Hematopoietic multipotent progenitor cell treated with erythropoietin and hydrocortisone succinate and interleukin-3 and kit ligand, for 17 days (in vitro differentiated cells): ENCODE measurements around the gene RNU5B-1.

Experiments used
- DNase-seq: peaks from one replicate; pipeline ENCODE4 v3.0.0-alpha.2; 2015; ENCODE audit warnings: low spot score

Gene RNU5B-1

DNA sequence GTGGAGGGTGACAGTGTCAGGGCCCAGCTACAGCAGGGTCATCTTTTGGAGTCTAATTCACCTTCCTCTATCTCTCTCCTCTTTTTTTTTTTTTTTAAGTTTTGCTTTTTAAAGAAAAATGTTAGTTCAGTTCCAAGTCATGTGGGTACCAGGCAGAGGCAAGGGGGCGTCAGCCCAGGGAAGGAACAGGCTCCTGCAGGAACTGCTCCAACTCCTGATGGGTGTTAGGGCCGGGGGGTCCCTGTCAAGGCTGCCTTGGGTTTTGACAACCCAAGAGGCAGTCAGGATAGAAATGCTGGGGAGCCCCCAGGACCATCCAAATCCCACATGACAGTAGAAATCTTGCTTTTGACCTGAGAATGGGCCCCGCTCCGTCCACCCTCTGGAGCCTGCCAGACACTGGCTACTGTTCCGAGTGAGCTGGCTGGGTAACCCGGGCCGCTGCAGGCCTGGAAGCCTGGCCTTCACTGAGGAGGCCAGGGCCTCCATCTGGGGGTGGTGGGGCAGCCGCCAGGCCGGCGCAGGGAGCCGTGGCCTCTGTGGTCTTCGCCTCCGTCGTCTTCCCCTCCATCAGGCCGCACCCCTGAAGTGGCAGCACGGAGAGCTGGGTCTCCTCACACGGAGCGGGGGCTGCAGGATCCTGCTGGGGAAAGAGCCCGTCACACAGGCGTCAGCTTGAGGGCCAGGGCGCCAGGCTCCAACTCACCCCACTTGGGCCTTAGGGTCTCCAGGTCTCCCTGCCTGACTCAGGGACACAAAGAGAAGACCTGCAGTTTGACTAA, 24.2 kb downstream of the RNU5B-1 start:
- no peak for DNase-seq

GRCh38 chr15:65329288-65329983, 25.0 kb downstream of the RNU5B-1 start:
- DNase-seq = no peak

DNA sequence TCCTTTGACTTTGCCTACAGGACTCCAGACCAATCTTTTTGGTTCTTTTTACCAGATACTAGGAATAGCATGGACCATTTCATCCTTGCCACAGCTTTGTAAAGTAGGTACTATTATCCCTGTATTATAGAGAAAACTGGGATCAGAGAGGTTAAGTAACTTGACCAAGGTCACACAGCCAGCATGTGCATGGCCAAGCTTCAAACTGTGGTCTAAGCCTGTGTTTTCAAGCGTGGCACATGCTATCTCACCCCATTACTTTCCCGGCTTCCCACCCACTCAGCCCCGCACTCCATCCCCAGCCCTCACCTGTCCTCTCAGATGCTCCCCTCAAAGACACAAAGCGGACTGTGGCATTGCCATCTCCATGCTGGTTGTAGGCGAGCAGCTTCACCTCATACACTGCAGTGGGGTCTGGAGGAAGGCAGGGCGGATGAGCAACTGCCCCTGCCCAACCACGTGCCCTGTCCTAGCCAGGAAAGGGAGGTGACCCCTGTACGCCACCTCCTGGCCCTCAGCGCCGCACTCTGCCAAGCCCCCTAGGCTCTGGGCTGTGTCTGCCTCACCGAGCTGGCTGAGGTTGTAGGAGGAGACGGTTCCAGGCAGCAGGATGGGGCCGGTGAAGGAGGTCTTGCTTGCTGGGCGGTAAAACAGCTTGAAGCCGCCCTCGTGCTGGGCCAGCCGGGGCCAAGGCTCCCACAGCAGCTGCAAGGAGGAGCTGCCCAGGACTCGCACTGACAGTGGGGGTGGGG, 25.7 kb downstream of the RNU5B-1 start:
- DNase-seq = no peak

DNA sequence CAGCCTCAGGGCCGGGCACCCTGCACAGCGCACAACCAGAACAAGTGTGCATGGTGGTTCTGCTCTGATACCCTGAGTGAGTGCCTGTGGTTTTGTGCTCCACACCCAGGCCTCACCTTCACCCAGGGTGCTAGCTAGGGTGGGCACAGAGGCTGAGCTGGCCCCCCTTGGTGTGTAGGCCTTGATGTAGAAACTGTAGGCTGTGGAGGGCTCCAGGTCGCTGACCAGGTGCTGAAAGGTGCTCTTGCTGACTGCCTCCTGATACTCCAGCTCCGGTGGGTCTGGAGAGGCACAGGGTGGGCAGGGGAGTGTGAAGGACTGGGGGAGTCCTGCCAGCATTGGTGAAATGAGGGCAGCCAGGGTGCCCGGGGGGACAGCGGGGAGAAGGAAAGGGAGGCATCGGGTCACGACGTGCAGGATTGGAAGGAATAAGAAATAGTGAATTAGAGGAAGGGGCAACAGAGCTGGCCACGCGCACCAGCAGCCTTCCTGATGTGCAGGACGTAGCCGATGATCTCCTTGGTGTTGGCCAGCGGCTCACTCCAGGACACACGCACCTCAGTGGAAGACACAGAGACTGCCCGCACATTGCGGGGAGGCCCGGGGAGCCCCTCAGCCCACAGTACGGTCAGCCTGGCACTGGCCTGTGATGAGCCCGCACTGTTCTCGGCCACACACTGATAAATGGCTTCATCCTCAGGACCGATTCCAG, 26.6 kb downstream of the RNU5B-1 start:
- no peak for DNase-seq

DNA sequence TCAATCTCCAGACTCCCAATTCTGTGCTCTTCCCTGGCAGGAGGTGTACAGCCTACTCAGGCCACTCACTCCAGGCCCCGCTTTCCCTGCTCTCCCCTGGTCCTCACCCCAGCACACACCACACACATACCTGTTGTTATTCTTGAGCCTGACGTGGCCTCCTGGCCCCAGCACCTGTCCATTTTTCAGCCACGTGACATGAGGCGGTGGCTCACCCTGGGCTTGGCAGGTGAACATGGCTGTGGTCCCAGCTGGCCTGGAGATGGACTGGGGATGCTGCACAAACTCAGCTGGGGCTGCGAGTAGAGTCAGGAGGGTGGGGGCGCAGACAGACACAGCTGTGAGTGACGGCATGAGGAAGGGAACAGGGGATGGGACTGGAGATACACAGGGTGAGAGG, 27.3 kb downstream of the RNU5B-1 start:
- no peak for DNase-seq

DNA sequence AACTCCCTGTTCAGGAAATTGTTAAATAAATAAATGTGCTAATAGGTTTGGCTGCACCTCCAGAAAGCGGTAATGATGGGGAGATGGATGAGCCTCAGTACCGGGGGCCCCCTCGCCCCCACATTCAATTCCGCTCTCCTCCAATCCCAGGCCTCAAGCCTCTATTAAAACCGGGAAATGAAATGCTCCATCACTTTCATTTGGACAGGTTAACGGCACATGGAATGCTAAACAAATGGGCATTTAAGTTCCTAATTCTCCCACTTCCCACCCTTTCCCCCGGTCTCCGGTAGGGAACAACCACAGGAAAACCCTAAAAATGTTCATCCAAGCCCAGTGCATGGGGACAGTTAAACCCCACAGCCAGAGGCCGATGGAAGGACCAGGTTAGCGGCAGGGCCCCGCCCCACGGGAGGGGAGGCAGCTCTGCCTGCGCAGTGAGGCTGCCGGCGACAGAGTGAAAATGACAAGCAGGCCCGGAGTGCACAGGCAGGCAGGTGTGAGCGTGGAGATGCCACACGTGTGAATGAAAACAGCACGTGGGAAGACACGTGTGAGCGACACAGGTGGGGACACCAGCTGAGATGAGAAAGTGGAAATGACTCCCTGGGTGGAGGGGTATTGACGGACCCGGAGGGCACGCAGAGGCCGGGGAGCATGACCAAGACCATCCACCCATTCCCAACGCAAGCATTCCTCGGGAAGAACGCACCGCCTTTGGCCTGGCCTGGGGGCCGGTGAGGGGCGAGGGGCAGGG, 28.1 kb downstream of the RNU5B-1 start:
- DNase-seq = no peak

- DNase-seq = no peak
Observed at GRCh38 chr15:65333148-65333820, 28.8 kb downstream of the RNU5B-1 start.

GRCh38 chr15:65333856-65334255, 29.4 kb downstream of the RNU5B-1 start:
- DNase-seq = no peak

- no peak for DNase-seq
Observed at GRCh38 chr15:65334586-65335231, 30.2 kb downstream of the RNU5B-1 start.

GRCh38 chr15:65335278-65336055, 31.0 kb downstream of the RNU5B-1 start:
- no peak for DNase-seq

DNA sequence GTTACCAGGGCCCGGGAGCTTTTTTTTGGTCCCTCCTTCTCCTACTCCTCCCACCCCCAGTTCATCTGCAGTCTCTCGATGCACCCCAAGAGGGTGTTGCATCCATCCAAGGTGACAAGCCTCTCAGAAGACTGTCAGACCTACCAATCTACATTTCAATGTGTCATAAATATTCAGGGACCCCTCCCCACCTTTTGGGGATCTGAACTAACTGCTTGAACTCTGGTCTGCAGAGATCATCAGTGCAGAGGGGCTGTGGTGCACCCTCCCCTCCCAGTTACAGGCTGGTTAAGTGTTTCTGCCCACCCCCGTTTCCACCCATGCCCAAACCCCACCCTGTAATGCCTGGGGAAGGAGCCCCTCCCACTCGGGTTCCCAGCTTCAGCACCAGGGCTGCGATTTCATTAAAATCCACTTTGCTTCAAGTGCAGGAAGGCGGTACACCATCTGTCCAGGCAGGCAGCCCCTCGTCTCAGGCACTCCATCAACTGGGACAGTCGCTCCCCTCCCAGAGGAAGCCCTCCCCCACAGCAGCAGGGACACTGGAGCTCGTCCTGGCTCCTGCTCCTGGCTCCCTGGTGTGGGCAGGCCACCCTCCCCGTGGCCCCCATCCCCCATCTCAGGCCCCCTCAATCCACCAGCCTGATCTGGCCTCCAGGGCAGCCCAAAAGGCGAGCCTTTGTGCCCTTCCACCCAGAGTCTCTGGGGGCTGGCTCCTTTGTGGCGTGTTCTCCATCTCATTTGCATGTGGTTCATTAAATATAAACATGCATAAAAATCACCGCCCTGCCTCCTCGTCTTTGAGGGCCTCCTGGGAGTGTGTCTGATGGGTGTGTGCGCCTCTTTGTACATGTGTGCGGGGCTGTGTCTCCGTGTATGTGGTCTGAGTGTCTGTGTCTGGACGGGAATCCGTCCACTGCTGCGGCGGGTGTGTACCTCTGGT, 32.3 kb downstream of the RNU5B-1 start:
- DNase-seq = no peak

- DNase-seq = no peak
Observed at GRCh38 chr15:65337436-65338070, 33.1 kb downstream of the RNU5B-1 start.

- DNase-seq = no peak
Observed at GRCh38 chr15:65338366-65338765, 33.9 kb downstream of the RNU5B-1 start.

DNA sequence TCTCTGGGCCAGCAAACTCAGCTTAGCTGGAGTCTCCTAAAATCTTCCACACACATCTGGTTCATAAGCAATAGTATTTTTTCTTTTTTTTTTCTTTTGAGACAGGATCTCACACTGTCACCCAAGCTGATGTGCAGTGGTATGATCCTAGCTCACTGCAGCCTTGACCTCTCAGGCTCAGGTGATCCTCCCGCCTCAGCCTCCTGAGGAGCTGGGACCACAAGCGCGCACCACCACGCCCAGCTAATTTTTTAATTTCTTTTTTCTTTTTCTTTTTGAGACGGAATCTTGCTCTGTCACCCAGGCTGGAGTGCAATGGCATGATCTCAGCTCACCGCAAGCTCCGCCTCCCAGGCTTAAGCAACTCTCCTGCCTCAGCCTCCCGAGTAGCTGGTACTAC, 34.3 kb downstream of the RNU5B-1 start:
- DNase-seq = no peak

GRCh38 chr15:65339416-65339815, 34.9 kb downstream of the RNU5B-1 start:
- DNase-seq = no peak

DNA sequence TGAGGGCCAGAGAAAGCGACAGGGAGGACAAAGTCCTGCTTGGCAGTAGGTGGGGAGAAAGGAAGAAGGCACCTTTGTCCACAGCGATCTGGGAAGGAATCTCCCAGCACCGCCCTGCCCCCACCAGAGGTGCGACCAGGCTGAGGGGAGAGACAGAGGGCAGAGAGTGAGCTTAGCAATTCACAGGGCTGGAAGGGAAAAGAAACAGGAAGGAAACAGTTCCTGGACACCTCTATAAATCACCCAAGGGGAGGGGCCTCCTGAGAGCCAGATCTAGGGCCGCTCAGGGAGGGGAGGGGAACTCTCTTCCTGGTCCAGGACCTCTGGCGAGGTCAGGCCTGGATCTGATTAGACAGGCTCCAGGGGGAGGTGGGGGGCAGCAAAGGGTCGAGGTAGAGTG, 35.4 kb downstream of the RNU5B-1 start:
- DNase-seq = no peak

DNA sequence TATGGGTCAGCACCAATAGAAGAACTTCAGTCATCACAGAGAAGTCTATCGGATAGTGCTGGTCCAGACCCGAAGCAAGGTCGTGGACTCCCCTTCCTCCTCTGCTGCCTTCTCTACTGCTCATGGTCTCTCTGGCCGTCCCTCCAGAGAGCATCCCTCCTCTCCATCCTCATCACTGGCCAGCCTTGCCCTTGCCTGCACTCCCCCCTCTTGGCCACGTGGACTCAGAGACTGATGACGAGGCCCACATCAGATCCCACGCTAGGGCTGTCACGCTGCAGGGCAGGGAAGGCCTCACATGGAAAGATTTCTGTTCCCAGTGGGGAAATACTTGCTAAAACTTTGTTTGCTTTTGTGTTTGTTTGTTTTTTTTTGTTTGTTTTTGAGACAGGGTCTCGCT, 38.0 kb downstream of the RNU5B-1 start:
- DNase-seq = no peak

GRCh38 chr15:65343374-65343981, 39.0 kb downstream of the RNU5B-1 start:
- no peak for DNase-seq
